HPDE6-E6E7 (cell line): Measurements from ENCODE around the gene LRRC71.

Source experiments
- DNase-seq: peaks from one replicate; pipeline ENCODE4 v3.0.0; 2011; ENCODE audit warnings: missing footprints; ENCODE audit errors: extremely low spot score

Gene LRRC71

DNA sequence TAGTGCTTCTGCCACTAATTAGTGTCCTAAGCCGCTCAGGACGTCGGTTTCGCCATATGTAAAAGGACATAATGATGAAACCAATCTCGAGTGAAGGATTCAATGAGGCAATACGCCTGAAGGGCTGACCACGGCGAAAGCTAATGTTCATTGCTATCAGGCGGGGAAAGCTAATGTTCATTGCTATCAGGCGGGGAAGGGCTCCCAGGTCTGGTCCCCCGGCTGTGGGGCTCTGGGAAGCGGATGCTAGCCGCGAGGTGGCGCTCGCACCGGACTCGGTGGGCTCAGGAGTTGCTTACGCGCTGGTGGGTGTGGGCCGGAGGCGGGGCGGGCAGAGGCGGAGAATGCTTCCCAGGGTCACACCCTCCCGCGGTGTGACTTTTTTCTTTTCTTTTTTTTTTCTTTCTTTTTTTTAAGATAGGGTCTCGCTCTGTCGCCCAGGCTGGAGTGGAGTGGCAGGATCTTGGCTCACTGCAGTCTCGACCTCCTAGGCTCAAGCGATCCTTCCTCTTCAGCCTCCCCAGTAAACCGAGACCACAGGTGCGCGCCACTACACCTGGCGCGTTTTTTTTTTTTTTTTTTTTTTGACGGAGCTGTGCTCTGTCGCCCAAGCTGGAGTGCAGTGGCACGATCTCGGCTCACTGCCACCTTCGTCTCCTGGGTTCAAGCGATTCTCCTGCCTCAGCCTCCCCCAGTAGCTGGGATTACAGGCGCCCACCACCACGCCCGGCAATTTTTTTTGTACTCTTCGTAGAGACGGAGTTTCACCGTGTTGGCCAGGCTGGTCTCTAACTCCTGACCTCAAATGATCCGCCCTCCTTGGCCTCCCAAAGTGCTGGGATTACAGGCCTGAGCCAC lies 28.0 kb upstream of the LRRC71 start:
- peak; percentile 89 for DNase-seq

DNA sequence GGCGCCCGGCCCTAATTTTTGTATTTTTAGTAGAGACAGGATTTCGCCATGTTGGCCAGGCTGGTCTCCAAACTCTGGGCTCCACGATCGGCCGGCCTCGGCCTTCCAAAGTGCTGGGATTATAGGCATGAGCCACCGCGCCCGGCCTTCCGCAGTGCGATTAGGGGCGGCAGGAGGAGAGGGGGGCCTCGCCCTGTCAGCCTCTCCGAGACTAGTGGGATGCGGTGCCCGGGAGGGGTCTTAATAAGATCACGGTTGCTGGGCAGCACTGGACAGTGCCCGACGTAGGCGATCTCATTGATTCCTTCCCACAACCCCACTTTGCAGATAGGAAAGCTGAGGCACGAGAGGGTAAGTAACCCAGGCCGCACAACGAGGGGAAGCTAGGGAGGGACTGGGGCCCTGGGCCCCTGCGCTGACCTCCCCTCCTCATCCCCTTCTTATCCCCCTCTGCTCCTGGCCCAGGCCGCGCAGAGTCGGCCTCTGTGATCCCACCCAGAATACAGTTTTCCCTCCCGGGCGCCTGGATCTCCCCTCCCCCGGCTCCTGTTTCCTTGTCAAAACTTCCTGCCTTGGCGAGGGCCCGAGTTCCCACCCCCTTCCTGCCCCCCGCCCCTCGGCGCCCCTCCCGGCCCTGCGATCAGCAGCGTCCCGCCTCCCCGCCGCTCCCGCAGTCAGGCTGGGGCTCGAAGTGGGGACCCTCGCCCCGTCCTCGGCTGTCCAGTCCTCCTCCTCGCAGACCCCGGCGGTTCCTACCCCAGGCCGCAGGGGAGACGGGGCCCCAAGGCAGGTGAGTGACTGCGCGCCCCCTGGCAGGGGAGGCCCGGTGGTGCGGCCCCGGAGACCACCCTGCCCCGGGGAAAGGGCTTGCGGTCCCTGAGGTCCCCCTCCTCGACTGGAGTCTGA lies 27.1 kb upstream of the LRRC71 start, which contains the start of gene PEAR1:
Gene PEAR1, plus strand, starts transcription at position 671 of the 906 bp plus-strand sequence. CDS start 10,209 bp downstream, outside the sequence.
- no peak for DNase-seq

- DNase-seq, result no peak
These were observed 26.4 kb upstream of the LRRC71 start for GRCh38 chr1:156894001-156894400.

DNA sequence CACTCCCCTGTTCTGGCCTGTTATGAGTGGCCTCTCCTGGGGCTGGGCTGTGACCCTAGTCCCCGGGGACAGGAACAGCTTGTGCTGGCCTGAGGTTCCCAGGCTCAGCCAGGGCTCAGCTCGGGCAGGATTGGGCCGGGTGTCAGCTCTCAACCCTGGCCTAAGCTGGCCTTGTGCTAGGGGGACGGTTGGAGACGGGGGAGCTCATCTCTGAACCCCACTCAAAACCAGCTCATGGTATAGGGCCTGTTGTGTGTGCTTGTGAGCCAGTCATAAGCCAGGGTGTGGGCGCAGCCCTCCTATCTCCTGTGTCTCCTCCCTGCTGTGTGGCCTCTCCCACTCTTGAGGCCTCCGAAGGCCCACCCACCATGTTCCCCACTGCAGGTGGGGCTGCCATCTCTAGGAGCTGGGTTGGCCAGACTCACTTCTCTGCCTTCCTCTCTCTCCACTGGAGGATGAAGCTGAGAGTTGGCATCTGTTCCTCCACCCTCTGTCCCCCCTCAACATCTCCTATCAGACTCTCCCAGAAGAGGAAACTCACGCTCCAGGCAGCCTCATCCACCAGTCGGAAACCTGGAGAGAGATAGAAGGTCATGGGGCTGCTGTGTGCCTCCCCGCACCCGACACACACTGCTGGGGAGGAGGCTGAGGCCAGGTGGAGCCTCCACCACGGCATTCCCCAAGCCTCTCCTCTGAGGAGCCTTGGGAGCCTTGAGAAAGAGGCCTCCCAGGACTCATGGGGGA lies 25.5 kb upstream of the LRRC71 start:
- DNase-seq, result no peak

DNA sequence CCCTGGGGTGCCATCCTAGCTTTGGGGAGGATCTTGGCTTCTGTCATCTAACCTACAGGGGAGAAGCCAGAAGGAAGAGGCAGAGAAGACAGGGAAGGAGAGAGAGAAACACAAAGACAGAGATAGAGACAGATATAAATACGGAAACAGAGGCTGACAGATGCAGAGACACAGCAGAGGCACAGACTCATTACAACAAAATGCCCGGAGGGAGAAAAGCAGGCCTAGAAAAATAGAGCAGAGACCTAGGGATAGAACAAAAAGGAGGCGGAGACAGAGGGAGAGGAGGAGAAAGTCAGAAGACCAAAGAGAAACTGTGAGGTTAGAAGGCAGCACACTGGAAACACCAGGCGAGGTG lies 25.0 kb upstream of the LRRC71 start:
- DNase-seq, result no peak

GRCh38 chr1:156895927-156896326 lies 24.5 kb upstream of the LRRC71 start:
- no peak for DNase-seq

DNA sequence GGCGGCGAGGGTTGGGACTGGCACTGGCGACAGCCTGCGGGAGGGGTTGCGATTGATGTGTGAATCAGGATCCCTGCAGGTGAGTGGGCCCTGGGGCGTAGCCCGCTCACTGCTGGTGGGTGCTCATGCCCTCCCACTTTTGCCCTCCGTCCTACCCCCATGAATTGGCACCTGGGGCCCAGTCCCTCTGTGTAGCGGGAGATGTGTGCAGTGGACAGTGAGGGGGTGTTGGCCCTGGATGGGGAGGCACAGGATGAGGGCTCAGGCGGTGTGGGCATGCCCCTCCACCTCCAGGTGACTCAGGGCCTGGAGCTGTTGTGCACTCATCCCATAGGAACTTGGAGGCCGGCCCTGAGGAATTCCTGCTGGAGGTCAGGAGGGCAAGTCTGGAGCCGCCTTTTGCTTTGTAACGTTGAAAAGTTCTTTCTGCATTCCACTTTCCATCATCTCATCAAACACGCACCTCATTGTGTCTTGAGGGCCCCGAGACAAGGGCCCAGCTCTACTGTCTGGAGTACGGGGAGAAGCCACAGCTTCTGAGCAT lies 23.9 kb upstream of the LRRC71 start:
- peak; percentile 84 for DNase-seq

DNA sequence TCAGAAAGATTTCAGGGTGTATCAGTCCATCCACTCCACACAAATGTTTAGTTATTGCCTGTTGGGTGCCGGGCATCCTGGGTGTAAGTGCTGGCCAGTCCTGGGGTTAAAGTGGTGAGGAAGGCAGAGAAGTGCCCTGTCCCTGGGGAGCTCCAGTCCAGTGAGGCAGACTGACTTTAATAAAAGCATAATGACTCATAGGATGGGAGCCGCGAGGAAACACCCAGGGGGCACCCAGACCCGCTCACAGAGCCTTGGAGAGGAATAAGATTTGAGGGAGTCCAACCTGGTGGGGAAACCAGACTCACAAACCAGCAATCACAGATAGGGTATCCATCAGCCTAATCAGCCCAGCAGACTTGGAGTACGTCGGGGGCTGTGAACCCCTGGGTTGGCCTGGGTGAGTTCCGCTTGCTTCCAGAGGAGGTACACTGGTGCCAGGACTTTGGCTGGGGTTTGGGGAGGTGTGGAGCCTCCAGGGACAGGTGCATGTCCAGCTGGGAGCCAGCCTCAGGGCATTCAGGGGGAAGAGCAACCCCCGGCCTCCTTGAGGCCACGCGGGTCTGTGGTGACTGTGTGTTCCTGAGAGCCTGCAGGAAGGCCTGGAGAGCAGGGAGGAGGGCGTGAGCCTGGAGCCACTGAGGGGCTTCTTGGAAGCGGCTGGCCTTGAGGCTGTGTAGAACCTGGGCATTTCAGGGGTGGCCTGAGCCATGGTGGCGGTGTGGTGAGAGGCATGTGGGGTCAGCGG lies 23.2 kb upstream of the LRRC71 start:
- peak; percentile 52 for DNase-seq

GRCh38 chr1:156898161-156898566 lies 22.3 kb upstream of the LRRC71 start:
- no peak for DNase-seq

DNA sequence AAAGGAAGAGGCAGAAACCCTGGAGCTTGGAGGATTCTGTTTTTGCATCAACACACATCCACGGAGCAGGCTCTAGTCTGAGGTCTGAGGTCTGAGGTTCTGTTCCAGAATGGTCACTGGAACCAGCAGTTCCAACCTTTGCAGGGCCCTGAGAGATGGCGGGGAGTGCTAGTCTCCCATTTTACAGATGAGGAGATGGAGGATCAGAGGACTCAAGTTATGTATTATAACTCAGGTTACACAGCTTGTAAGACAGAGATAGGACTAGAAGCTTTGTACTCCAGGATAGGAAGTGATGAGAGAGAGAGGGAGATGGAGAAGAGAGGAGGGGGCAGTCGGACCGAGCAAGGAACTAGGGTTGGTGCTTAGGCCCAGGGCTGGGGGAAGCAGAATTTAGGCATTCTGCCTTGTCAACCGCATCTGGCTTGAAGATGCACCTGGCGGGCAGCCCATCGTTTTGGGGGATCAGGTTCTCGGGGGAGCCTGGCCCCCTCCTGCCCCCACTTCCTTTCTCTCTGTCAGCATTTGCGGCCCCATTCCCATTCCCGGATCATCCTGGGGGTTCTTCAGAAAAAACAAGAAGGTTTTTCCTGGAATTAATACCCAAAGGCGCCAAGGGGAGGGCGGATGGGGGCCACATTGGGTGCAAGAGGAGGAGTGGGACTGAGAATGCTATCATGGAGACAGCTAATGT lies 21.3 kb upstream of the LRRC71 start:
- DNase-seq, result no peak

DNA sequence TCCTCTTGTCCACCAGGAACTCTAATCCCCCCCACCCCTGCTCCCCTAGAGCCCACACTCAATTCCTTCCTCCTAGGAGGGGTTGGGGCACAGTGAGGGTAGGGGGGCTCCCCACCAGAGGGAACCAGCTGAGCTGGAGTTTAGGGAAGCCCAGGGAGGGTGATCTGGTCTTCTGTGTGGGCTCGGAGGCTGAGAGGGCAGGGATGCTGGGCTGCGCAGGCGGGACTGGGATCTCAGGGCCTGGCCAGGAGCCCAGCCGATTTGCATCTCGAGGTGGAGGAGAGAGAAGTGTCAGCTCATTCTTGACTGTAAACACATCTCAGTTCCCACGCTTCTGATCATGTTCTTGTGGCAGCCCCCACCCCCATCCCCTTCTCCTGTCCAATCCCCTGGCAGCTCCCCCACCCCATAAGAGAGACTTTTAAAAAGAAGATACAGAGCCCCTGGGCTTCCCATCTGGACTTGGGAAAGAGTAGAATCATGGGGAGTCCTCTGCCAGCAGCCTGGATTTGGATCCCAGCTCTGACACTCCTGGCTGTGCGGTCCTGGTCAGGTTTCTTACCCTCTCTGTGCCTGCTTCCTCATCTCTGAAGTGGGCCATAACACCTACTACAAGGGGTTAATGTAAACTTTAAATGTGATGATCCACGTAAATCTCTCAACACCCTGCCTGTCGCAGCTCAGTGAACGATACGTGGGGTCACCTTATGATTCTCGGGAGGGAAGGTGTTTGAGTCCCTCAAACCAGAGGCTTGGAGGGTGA lies 20.3 kb upstream of the LRRC71 start:
- no peak for DNase-seq

- DNase-seq, result no peak
These were observed 19.4 kb upstream of the LRRC71 start for GRCh38 chr1:156900896-156901589.

DNA sequence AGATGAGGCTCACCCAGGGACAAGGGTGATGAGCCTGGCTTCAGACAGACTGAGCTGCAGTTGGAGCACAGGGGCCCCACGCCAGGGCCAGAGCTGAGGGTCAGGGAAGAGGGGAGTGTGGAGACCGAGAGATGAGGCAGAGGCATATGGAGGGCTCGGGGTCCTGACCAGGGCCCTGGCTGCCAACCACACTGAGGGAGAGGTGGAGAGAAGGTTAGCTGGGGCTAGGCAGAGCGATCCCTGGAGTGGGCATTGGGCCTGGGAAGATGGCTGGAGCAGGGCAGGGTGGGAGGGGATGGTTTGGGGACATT lies 18.9 kb upstream of the LRRC71 start:
- no peak for DNase-seq

DNA sequence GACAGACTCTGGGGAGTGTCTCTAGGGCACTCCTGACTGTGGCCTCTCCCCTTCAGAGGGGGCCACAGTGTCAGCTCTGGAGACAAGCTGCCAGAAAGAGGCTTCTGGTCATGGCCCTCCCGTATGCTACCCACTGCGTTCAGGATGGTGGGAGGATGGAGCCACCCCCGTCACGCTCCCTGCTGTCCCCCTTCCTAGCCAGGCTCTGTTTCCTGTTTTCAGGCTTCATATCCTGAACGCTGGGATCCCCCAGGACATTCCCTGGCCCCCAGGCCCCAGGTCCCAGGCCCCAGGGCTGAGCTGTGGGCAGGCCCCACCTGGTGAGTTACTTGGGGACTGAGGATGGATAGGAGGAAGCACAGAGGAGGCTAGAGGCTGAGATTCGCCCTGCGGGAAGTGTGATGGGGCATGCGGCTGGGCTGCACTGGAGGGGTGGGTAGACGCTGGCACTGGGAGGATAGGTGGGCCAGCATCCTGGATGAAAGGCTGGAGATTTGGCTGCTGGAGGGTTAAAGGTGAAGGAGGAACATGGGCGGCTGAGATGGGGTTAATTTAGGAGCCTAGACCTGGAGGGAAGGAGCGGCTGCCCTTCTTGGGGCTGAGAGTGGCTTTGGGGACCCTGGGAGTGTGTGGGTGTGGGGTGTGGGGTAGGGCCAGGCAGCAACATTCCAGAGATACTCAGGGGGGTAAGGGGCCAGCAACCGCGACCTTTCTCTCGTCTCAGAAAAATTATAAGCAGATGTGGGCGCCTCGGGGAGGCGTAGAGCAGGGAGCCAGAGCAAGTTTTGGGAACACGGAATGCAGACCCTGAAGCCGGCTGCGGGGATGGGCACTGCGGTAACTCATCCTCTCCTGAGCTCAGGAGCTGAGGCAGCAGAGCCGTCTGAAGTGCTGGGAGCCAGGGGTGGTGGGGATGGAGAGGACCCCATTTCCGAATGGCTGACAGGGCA lies 18.2 kb upstream of the LRRC71 start:
- DNase-seq, result no peak

DNA sequence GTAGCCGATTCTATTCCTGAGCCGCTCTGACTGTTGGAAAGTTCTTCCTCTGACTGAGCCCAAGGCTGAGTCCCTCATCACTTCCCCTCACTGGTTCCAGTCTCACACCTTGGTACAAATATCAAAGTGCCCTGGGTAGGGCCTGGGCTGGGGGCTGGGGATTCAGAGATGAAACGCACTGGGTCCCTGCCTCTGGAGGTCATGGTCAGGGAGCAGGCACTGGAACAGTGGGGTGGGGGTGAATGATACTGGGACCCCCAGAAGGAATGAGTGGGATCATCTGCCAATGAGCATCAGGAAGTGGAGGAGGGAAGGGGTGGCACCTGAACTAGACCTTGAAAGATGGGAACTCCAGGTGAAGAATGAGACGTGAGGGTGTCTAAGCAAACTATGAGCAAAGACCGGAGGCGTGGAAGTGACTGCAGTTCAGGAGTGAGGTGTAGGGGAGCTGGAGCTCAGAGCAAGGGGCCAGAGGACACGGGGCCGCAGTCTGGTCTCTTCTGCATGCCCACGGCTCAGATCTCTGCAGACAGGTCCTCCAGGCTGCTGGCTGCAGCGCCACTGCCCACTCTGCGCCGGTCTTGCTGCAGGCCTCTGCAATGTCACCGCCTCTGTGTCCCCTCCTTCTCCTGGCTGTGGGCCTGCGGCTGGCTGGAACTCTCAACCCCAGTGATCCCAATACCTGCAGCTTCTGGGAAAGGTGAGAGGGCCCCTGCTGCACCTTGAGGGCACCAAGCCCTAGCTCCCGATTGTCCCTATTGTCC lies 16.9 kb upstream of the LRRC71 start:
- no peak for DNase-seq

- DNase-seq, result no peak
These were observed 16.1 kb upstream of the LRRC71 start for GRCh38 chr1:156904187-156904959.
